PFSK-1 (cell line): Measurements from ENCODE around the gene SCNM1.

Experiments
- POLR2AphosphoS5 ChIP-seq: IDR thresholded peaks from 2 replicates; pipeline ENCODE4 v1.6.1; 2012; ENCODE audit warnings: low read depth, mild to moderate bottlenecking, control low read depth, low read length, moderate library complexity
- REST ChIP-seq, 2 experiments: IDR thresholded peaks; 2 replicates each; pipeline versions ENCODE4 v1.6.1 to v1.8.0; 2011 to 2012; ENCODE audit warnings: low read depth in 2 of 2, low read length in 2 of 2, control low read depth in 1 of 2, inconsistent platforms in 1 of 2, mild to moderate bottlenecking in 1 of 2, moderate library complexity in 1 of 2; ENCODE audit not compliant: insufficient read depth in 1 of 2
- TAF1 ChIP-seq: IDR thresholded peaks from 2 replicates; pipeline ENCODE4 v1.6.1; 2012; ENCODE audit warnings: low read length, control low read depth, borderline replicate concordance; ENCODE audit not compliant: insufficient read depth

- TF ChIP-seq TAF1 (no peak), POLR2AphosphoS5 (no peak), REST (IDR thresholded peaks at IDR 0.05; ENCODE audit: insufficient read depth in 1 of 2, low read depth in 2 of 2, low read length in 2 of 2) (no peak)
These were observed 30.4 kb downstream of the SCNM1 start for GRCh38 chr1:151196292-151196800.
